Mesothelial cell of epicardium (in vitro differentiated cells): Measurements from ENCODE around the gene ZNF275. TPM values are rescaled to one million over a fixed set of nuclear protein-coding genes. Genes with fewer than 3 reads are reported as not detected.

Experiments used
- DNase-seq, 2 experiments: peaks; one replicate each; pipeline ENCODE4 v3.0.0; 2021; ENCODE audit warnings: low spot score in 2 of 2; ENCODE audit not compliant: unreplicated experiment in 2 of 2
- H3K27ac Mint-ChIP-seq: 2 replicates; pipeline ENCODE4 v1.8.0; 2021; ENCODE audit warnings: mixed read lengths
- H3K27me3 Mint-ChIP-seq: 2 replicates; pipeline ENCODE4 v1.8.0; 2021; ENCODE audit warnings: low read depth, mixed read lengths
- H3K36me3 Mint-ChIP-seq: 2 replicates; pipeline ENCODE4 v1.8.0; 2021; ENCODE audit warnings: mixed read lengths
- H3K4me1 Mint-ChIP-seq: 2 replicates; pipeline ENCODE4 v1.8.0; 2021; ENCODE audit warnings: mixed read lengths
- H3K4me3 Mint-ChIP-seq: 2 replicates; pipeline ENCODE4 v1.8.0; 2021; ENCODE audit warnings: mild to moderate bottlenecking, moderate library complexity, mixed read lengths
- H3K9me3 Mint-ChIP-seq: 2 replicates; pipeline ENCODE4 v1.8.0; 2021; ENCODE audit warnings: mixed read lengths
- total RNA-seq: library from RNA; stranded (reverse); gene quantifications from 3 replicates; pipeline ENCODE4 v1.2.1, GENCODE V29; 2021
- TF ChIP-seq, protein P1 (sequence below): fragments of 200-600 bp; sonication (generic); IDR thresholded peaks from one replicate; pipeline ENCODE4 v1.5.0; 2021; ENCODE audit warnings: antibody characterized with exemption; ENCODE audit not compliant: unreplicated experiment

Gene ZNF275
- total RNA-seq, 1 donor from 2014 or later: 17.5 TPM

DNA sequence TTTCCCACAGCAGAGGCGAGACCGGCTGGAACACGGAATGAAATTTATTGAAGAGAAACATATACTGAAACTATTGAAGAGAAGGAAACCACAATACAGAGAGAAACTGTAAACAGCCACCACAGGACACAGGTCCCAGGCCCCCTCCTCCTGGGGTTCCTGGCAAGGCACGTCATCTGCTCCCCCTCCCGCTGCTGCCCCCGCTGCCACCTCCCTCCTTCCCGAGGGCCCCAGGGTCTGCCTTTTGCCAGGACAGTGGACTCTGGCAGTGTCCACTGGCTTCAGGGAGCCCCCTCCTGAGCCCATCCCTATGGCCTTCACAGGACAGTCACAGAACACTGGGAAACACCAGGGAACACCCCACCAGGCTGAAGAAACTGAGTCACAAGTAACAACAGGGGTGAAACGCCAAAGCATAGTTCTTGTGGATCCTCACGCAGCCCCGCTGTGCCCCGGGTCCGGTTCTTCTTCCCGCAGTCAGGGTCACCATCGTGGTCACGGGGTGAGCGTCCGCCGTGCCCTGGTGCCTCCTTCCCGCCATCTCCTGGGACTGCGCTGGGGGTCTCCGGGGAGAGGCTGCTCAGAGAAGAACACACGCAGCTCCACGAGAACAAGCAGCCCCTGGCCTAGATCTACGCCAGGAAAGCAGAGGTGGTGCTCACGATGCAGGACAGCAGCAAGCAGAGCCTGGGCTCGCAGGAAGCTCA lies 61.8 kb downstream of the ZNF275 start:
- DNase-seq: no peak
- no peak overlapping the region for H3K4me3 Mint-ChIP-seq
- H3K9me3 Mint-ChIP-seq: peaks cover 9% of the 10 kb centered on the region
- H3K27me3 Mint-ChIP-seq: peaks cover 4% of the 10 kb centered on the region
- H3K36me3 Mint-ChIP-seq: no peaks in the 10 kb centered on the region
- peaks cover 4% of the 10 kb centered on the region for H3K4me1 Mint-ChIP-seq
- TF ChIP-seq, protein P1, sequence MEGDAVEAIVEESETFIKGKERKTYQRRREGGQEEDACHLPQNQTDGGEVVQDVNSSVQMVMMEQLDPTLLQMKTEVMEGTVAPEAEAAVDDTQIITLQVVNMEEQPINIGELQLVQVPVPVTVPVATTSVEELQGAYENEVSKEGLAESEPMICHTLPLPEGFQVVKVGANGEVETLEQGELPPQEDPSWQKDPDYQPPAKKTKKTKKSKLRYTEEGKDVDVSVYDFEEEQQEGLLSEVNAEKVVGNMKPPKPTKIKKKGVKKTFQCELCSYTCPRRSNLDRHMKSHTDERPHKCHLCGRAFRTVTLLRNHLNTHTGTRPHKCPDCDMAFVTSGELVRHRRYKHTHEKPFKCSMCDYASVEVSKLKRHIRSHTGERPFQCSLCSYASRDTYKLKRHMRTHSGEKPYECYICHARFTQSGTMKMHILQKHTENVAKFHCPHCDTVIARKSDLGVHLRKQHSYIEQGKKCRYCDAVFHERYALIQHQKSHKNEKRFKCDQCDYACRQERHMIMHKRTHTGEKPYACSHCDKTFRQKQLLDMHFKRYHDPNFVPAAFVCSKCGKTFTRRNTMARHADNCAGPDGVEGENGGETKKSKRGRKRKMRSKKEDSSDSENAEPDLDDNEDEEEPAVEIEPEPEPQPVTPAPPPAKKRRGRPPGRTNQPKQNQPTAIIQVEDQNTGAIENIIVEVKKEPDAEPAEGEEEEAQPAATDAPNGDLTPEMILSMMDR: no peak
- H3K27ac Mint-ChIP-seq: no peak overlapping the region

DNA sequence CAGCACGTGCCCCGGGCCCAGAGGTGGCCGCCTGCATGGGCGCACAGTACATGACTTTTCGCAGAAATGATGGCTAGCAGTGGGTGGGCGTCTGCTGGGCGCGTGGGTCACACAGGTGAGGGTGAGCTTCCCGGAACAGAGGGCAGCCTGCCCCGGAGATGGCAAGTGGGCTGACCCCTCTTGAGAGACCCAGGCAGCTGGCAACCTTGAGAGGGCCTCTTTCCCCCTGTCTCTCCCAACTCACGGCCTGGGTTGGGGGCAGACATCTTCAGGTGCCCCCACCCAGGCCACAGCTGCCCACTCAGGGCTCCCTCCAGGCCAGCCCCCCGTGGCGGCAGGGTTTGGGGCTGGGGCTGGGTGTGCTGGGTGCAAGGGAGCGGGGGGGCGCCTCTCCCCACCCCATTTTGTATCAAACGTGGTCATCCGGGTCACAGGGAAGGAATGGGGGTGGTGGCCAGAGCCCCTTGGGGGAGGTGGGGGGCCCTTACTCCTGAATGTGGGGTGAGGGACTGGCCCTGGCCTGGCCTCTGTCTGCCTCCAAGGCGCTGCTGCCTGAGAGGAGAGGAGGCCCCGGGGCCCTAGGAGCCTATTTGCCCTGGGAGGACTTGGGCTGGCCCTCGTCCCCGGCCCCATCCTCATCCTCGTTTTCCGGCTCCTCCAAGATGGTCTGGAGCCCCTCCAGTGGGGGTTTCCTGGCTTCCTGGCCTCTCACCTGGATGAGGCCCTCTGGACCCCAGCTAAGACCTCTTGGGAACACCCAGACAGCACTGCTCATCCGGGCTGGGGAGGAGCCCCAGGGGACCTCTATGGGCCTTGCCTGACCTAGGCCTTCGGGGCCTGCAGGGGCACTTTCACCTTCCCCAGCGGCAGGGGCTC lies 62.6 kb downstream of the ZNF275 start:
- H3K27ac Mint-ChIP-seq: no peak overlapping the region
- no peak overlapping the region for H3K4me3 Mint-ChIP-seq
- DNase-seq: no peak
- H3K27me3 Mint-ChIP-seq: peaks cover 4% of the 10 kb centered on the region
- H3K4me1 Mint-ChIP-seq: peaks cover 4% of the 10 kb centered on the region
- H3K36me3 Mint-ChIP-seq: no peaks in the 10 kb centered on the region
- peaks cover 15% of the 10 kb centered on the region for H3K9me3 Mint-ChIP-seq
- TF ChIP-seq, protein P1: no peak

DNA sequence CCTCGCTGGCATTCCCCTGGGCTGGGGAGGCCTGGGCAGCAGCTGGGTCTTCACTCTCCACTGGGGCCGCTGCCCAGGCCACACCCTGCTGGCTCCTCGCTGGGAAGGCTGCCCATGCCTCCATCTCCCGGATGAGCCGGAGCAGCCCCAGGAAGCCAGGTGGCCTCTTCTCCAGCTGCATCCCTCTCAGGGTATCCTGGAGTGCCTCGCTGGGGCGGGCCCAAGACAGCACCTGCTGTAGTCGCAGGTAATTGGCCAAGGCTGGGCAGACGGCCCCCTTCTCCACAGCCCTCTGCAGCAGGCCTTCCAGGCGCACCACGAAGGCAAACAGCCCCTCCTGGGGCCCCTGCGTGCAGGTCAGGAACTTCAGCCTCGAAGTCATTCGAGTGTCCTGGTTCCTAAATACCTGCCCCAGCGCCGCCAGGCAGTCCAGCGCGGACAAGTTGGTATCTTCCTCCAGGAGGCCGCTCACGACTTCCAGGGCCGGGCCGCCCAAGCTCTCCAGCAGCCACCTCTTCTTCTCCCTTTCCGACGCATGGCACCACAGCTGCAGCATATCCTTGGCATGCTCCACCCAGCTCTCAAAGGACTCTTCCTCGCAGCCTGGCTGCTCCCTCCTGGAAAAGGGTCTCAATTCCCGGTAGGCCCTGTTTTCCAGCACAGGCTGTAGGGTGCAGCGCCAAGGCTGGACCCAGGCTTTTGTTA lies 63.5 kb downstream of the ZNF275 start:
- Mint-ChIP-seq H3K4me3 (no peak overlapping the region), H3K4me1 (peaks cover 4% of the 10 kb centered on the region), H3K27me3 (peaks cover 8% of the 10 kb centered on the region), H3K36me3 (peaks cover 3% of the 10 kb centered on the region), H3K9me3 (peaks cover 20% of the 10 kb centered on the region), H3K27ac (no peak overlapping the region)
- TF ChIP-seq, protein P1: no peak
- no peak for DNase-seq

DNA sequence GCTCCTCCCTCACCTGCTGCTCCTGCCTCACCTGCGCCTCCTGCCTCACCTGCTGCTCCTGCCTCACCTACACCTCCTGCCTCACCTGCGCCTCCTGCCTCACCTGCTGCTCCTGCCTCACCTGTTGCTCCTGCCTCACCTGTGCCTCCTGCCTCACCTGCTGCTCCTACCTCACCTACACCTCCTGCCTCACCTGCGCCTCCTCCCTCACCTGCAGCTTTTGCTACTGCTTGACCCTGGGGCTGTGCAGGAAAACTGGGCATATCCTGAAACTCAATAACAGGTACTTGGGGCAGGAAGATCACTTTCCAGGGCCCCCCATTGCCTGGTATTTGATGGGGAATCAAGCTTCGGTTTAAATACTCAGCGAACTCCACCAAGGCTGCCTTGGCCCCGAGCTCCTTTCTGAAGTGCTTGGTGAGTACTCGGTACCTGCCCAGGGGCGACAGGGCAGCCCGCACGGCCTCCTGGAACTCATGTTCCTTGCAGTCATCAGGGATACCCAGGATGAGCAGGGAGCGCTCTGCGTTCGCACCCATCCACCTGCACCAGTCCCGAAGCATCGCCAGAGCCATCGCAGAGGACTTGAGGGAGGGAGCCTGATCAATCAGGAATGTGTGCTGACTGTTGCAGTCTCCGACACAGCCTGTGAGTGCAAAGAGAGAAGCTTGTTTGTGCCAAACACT lies 64.5 kb downstream of the ZNF275 start:
- Mint-ChIP-seq H3K27me3 (peaks cover 12% of the 10 kb centered on the region), H3K4me3 (no peak overlapping the region), H3K36me3 (peaks cover 3% of the 10 kb centered on the region), H3K4me1 (peaks cover 4% of the 10 kb centered on the region), H3K27ac (no peak overlapping the region), H3K9me3 (peaks cover 28% of the 10 kb centered on the region)
- TF ChIP-seq, protein P1: no peak
- no peak for DNase-seq
